Smooth muscle cell (in vitro differentiated cells): ENCODE measurements around the gene DMD. TPM values are rescaled to one million over a fixed set of nuclear protein-coding genes. Genes with fewer than 3 reads are reported as not detected.

ENCODE experiments used
- DNase-seq: peaks from one replicate; lab custom pipeline; 2025; ENCODE audit not compliant: unreplicated experiment; lab: John Stamatoyannopoulos, UW
- H2AFZ ChIP-seq: fragments of 200-600 bp; sonication (generic); 2 replicates; pipeline ENCODE4 v1.6.0; 2016; ENCODE audit warnings: antibody characterized with exemption, low read depth, mild to moderate bottlenecking
- H3F3A ChIP-seq: fragments of 200-600 bp; sonication (generic); 2 replicates; pipeline ENCODE4 v1.6.0; 2017; ENCODE audit warnings: antibody characterized with exemption, low read depth
- H3K27ac ChIP-seq: fragments of 200-600 bp; sonication (generic); 2 replicates; pipeline ENCODE4 v1.5.1; 2016; ENCODE audit warnings: low read depth, mild to moderate bottlenecking
- H3K27me3 ChIP-seq: fragments of 200-600 bp; sonication (generic); 2 replicates; pipeline ENCODE4 v1.6.1; 2016; ENCODE audit warnings: low read depth, mild to moderate bottlenecking
- H3K36me3 ChIP-seq: fragments of 200-600 bp; sonication (generic); 2 replicates; pipeline ENCODE4 v1.5.1; 2016; ENCODE audit warnings: low read depth
- H3K4me1 ChIP-seq: fragments of 200-600 bp; sonication (generic); 2 replicates; pipeline ENCODE4 v1.5.1; 2016; ENCODE audit warnings: low read depth
- H3K4me2 ChIP-seq: fragments of 200-600 bp; sonication (generic); 2 replicates; pipeline ENCODE4 v1.6.0; 2016; ENCODE audit warnings: mild to moderate bottlenecking
- H3K4me3 ChIP-seq: fragments of 200-600 bp; sonication (generic); 2 replicates; pipeline ENCODE4 v1.5.1; 2016; ENCODE audit warnings: mild to moderate bottlenecking
- H3K79me2 ChIP-seq: fragments of 200-600 bp; sonication (generic); 2 replicates; pipeline ENCODE4 v1.6.0; 2016; ENCODE audit warnings: low read depth, mild to moderate bottlenecking
- H3K9ac ChIP-seq: fragments of 200-600 bp; sonication (generic); 2 replicates; pipeline ENCODE4 v1.6.0; 2016; ENCODE audit warnings: low read depth
- H3K9me3 ChIP-seq: fragments of 200-600 bp; sonication (generic); replicated peaks from 2 replicates; pipeline ENCODE4 v1.5.1; 2016; ENCODE audit warnings: low read depth
- H4K20me1 ChIP-seq: fragments of 200-600 bp; sonication (generic); 2 replicates; pipeline ENCODE4 v1.6.0; 2016; ENCODE audit warnings: low read depth
- WGBS: methylation state at CpG from one replicate; pipeline ENCODE4 v1.1.7; 2016; ENCODE audit warnings: low lambda C conversion rate; 5-methylcytosine and 5-hydroxymethylcytosine counted together
- polyA plus RNA-seq: library from polyadenylated mRNA; unstranded; fragments of >200 nt; fragmentation: Nextera tagmentation; extraction: Ambion mirVana; gene quantifications from 2 replicates; pipeline ENCODE4 v1.2.1, GENCODE V29; 2016
- total RNA-seq: library from RNA; depleted of rRNA; stranded (reverse); fragments of >200 nt; gene quantifications from 2 replicates; pipeline ENCODE4 v1.2.3, GENCODE V29; 2014
- TF ChIP-seq, protein P1 (sequence below): fragments of 200-600 bp; sonication (generic); IDR thresholded peaks from 2 replicates; pipeline ENCODE4 v1.5.1; 2017; ENCODE audit warnings: borderline replicate concordance, mild to moderate bottlenecking, antibody characterized with exemption; ENCODE audit not compliant: insufficient read depth, poor library complexity, severe bottlenecking

Gene DMD
- total and polyA plus RNA-seq, 2 experiments from 2014 or later = 12.3 to 12.6 TPM

DNA sequence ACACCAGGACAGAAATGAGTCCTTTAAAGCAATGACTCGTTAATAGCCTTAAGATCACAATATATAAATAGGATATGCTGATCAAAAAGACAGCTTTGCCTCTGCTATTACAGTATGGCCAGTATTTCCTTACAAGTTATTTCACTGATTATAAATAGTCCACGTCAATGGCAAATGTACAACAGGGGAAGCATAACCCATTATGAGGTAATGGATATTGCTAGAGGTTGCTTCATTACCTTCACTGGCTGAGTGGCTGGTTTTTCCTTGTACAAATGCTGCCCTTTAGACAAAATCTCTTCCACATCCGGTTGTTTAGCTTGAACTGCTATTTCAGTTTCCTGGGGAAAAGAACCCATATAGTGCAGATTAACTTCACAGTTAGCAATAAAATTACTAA lies 1374.9 kb downstream of the DMD start:
- H3K9ac ChIP-seq = no peak overlapping the region
- no peaks in the 10 kb centered on the region for H3F3A ChIP-seq
- WGBS = 69% methylated on average over 3 of the region's 3 CpGs
- no peak for DNase-seq
- TF ChIP-seq, protein P1, sequence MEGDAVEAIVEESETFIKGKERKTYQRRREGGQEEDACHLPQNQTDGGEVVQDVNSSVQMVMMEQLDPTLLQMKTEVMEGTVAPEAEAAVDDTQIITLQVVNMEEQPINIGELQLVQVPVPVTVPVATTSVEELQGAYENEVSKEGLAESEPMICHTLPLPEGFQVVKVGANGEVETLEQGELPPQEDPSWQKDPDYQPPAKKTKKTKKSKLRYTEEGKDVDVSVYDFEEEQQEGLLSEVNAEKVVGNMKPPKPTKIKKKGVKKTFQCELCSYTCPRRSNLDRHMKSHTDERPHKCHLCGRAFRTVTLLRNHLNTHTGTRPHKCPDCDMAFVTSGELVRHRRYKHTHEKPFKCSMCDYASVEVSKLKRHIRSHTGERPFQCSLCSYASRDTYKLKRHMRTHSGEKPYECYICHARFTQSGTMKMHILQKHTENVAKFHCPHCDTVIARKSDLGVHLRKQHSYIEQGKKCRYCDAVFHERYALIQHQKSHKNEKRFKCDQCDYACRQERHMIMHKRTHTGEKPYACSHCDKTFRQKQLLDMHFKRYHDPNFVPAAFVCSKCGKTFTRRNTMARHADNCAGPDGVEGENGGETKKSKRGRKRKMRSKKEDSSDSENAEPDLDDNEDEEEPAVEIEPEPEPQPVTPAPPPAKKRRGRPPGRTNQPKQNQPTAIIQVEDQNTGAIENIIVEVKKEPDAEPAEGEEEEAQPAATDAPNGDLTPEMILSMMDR = no peak
- H2AFZ ChIP-seq = no peak overlapping the region
- H3K36me3 ChIP-seq = no peaks in the 10 kb centered on the region
- H3K79me2 ChIP-seq = no peaks in the 10 kb centered on the region
- no peaks in the 10 kb centered on the region for H4K20me1 ChIP-seq
- no peak overlapping the region for H3K4me3 ChIP-seq
- H3K4me2 ChIP-seq = no peak overlapping the region
- no peaks in the 10 kb centered on the region for H3K27me3 ChIP-seq
- H3K4me1 ChIP-seq = no peaks in the 10 kb centered on the region
- no peaks in the 10 kb centered on the region for H3K9me3 ChIP-seq
- H3K27ac ChIP-seq = no peak overlapping the region

DNA sequence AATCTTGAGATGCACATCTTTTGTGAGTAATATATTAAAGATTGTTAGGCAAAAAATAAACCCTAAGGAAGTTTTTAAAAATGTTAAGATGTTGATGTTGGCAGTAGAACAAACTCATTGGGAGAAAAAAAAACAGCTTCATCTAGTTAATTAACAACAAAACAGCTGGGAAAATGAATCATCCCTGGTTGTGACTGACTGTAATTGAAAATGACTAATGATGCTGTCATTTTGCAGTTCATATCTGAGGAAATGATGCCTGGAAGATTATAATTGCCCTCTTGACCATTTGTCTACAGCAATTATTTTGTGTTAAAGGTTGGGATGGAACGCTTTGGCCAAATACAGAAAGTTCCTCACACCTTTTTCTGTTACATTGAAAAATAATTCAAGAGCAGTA lies 1379.1 kb downstream of the DMD start:
- H3K9ac ChIP-seq = no peak overlapping the region
- DNase-seq = no peak
- no peaks in the 10 kb centered on the region for H3K27me3 ChIP-seq
- H3K79me2 ChIP-seq = no peaks in the 10 kb centered on the region
- no peaks in the 10 kb centered on the region for H3K36me3 ChIP-seq
- H3K4me3 ChIP-seq = no peak overlapping the region
- no peaks in the 10 kb centered on the region for H4K20me1 ChIP-seq
- H3K4me2 ChIP-seq = no peak overlapping the region
- H3K27ac ChIP-seq = no peak overlapping the region
- H3K4me1 ChIP-seq = no peaks in the 10 kb centered on the region
- H3K9me3 ChIP-seq = no peaks in the 10 kb centered on the region
- TF ChIP-seq, protein P1 = no peak
- no peaks in the 10 kb centered on the region for H3F3A ChIP-seq
- WGBS = 40% methylated on average over 1 of the region's 1 CpG
- H2AFZ ChIP-seq = no peak overlapping the region

DNA sequence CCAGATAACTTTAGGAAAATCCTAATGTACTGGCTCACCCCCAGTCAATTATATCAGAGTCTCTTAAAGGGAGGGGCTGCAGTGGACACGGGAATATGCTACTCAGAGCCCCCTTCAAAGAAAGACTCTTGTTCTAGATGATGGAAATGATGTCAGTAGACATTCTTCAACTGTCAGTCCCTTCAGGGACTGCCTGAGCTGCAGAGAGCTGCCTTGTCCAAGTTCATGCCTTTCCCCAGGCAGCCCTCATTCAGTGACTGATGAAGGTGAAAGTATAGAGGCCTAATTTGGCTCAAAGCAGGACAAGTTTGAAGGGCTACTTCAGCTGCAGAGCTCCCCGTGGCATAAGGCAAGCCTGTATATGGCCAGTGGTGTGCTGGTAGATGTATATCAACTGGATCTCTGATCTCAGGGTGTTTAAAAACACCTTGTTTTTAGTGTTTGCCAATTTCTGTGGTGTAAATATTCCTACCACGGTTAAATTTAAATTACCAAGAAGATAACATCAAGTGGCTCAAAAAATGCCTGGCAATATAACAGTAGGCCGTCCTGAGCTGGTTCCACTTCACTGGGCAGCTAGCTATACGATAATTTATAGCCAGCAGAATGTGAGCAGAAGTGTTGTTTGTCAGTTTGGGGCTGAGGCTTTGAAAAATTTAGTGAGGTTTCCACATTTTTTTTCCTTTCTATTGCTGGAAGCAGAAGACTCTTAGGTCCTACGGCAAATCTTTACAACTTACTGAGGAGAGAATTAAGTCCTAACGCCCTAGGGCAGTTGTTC lies 1390.7 kb downstream of the DMD start:
- H3K36me3 ChIP-seq = no peaks in the 10 kb centered on the region

More for the DNA sequence above, 1390.7 kb downstream of the DMD start:
- no peak overlapping the region for H2AFZ ChIP-seq
- H3K9me3 ChIP-seq = no peaks in the 10 kb centered on the region
- H3K4me1 ChIP-seq = no peaks in the 10 kb centered on the region
- no peak overlapping the region for H3K9ac ChIP-seq
- H3F3A ChIP-seq = no peaks in the 10 kb centered on the region
- H3K79me2 ChIP-seq = no peaks in the 10 kb centered on the region
- TF ChIP-seq, protein P1 = no peak
- DNase-seq = no peak
- no peaks in the 10 kb centered on the region for H4K20me1 ChIP-seq
- WGBS = 68% methylated on average over 7 of the region's 7 CpGs
- no peaks in the 10 kb centered on the region for H3K27me3 ChIP-seq
- H3K4me2 ChIP-seq = no peak overlapping the region
- H3K4me3 ChIP-seq = no peak overlapping the region
- no peak overlapping the region for H3K27ac ChIP-seq
